Measurements from ENCODE around the gene DMAC2L. TPM values are rescaled to one million over a fixed set of nuclear protein-coding genes. Genes with fewer than 3 reads are reported as not detected.

DMAC2L gene
- total RNA-seq, 1 donor from 2014 or later: 17.7 TPM

GRCh38 chr14:50301914-50302313 lies 10.2 kb upstream of the DMAC2L start:
- H3K9me3 Mint-ChIP-seq (ENCODE audit: unreplicated experiment): peaks cover 8% of the 10 kb centered on the region
- no peak overlapping the region for H3K27ac Mint-ChIP-seq (ENCODE audit: unreplicated experiment)
- H3K27me3 Mint-ChIP-seq (ENCODE audit: unreplicated experiment): no peaks in the 10 kb centered on the region
- TF ChIP-seq, protein P1, sequence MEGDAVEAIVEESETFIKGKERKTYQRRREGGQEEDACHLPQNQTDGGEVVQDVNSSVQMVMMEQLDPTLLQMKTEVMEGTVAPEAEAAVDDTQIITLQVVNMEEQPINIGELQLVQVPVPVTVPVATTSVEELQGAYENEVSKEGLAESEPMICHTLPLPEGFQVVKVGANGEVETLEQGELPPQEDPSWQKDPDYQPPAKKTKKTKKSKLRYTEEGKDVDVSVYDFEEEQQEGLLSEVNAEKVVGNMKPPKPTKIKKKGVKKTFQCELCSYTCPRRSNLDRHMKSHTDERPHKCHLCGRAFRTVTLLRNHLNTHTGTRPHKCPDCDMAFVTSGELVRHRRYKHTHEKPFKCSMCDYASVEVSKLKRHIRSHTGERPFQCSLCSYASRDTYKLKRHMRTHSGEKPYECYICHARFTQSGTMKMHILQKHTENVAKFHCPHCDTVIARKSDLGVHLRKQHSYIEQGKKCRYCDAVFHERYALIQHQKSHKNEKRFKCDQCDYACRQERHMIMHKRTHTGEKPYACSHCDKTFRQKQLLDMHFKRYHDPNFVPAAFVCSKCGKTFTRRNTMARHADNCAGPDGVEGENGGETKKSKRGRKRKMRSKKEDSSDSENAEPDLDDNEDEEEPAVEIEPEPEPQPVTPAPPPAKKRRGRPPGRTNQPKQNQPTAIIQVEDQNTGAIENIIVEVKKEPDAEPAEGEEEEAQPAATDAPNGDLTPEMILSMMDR (IDR thresholded peaks at IDR 0.05): no peak
- peaks cover 22% of the 10 kb centered on the region for H3K36me3 Mint-ChIP-seq (ENCODE audit: unreplicated experiment)
- no peak for DNase-seq (ENCODE audit: extremely low spot score, unreplicated experiment)
- H3K4me3 Mint-ChIP-seq (ENCODE audit: unreplicated experiment): no peak overlapping the region
- H3K4me1 Mint-ChIP-seq (ENCODE audit: unreplicated experiment): no peaks in the 10 kb centered on the region

- Mint-ChIP-seq H3K36me3 (ENCODE audit: unreplicated experiment) (peaks cover 16% of the 10 kb centered on the region), H3K9me3 (ENCODE audit: unreplicated experiment) (peaks cover 4% of the 10 kb centered on the region), H3K4me3 (ENCODE audit: unreplicated experiment) (no peak overlapping the region), H3K27me3 (ENCODE audit: unreplicated experiment) (no peaks in the 10 kb centered on the region), H3K4me1 (ENCODE audit: unreplicated experiment) (peaks cover under 1% of the 10 kb centered on the region), H3K27ac (ENCODE audit: unreplicated experiment) (no peak overlapping the region)
- TF ChIP-seq, protein P1 (IDR thresholded peaks at IDR 0.05): no peak
- no peak for DNase-seq (ENCODE audit: extremely low spot score, unreplicated experiment)
Measured at GRCh38 chr14:50303744-50304471, 8.2 kb upstream of the DMAC2L start.

DNA sequence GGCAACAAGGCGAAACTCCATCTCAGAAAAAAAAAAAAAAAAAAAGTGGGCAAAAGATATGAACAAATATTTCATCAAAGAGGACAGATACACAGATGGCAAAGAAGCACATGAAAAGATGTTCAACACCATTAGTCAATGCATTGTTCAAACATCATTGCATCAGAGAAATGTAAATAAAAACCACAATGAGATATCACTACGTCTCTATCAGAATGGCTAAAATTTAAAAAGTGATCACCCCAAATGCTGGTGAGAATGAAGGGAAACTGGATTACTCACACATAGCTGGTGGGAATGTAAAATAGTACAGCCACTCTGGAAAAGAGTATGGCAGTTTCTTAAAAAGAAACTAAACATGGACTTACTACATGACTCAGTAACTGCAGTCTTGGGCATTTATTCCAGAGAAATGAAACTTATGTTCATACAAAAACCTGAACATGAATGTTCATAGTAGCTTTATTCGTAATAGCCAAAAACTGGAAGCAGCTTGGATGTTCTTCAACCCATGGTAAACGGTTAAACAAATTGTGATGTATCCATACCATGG lies 3.7 kb upstream of the DMAC2L start:
- peaks cover 2% of the 10 kb centered on the region for H3K36me3 Mint-ChIP-seq (ENCODE audit: unreplicated experiment)
- H3K9me3 Mint-ChIP-seq (ENCODE audit: unreplicated experiment): no peaks in the 10 kb centered on the region
- H3K4me1 Mint-ChIP-seq (ENCODE audit: unreplicated experiment): peaks cover 19% of the 10 kb centered on the region
- H3K27ac Mint-ChIP-seq (ENCODE audit: unreplicated experiment): no peak overlapping the region
- TF ChIP-seq, protein P1 (IDR thresholded peaks at IDR 0.05): no peak
- no peak overlapping the region for H3K4me3 Mint-ChIP-seq (ENCODE audit: unreplicated experiment)
- no peak for DNase-seq (ENCODE audit: extremely low spot score, unreplicated experiment)
- no peaks in the 10 kb centered on the region for H3K27me3 Mint-ChIP-seq (ENCODE audit: unreplicated experiment)

DNA sequence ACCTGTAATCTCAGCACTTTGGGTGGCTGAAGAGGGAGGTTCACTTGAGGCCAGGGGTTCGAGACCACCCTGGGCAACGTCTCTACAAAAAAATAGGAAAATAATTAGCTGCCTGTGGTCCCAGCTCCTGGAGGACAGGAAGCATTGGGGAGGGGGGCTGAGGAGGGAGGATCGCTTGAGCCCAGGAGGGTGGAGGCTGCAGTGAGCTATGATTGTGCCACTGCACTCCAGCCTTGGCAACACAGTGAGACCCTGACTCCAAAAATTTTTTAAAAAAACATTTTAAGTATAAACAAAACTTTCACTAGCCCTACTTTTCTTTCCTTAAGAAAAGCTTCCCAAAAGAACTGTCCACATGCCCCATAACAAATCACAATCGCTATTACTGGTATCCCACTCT lies 1.7 kb upstream of the DMAC2L start:
- H3K36me3 Mint-ChIP-seq (ENCODE audit: unreplicated experiment): peaks cover 5% of the 10 kb centered on the region
- H3K27ac Mint-ChIP-seq (ENCODE audit: unreplicated experiment): no peak overlapping the region
- no peaks in the 10 kb centered on the region for H3K9me3 Mint-ChIP-seq (ENCODE audit: unreplicated experiment)
- no peak for DNase-seq (ENCODE audit: extremely low spot score, unreplicated experiment)
- TF ChIP-seq, protein P1 (IDR thresholded peaks at IDR 0.05): no peak
- no peaks in the 10 kb centered on the region for H3K27me3 Mint-ChIP-seq (ENCODE audit: unreplicated experiment)
- no peak overlapping the region for H3K4me3 Mint-ChIP-seq (ENCODE audit: unreplicated experiment)
- peaks cover 27% of the 10 kb centered on the region for H3K4me1 Mint-ChIP-seq (ENCODE audit: unreplicated experiment)

DNA sequence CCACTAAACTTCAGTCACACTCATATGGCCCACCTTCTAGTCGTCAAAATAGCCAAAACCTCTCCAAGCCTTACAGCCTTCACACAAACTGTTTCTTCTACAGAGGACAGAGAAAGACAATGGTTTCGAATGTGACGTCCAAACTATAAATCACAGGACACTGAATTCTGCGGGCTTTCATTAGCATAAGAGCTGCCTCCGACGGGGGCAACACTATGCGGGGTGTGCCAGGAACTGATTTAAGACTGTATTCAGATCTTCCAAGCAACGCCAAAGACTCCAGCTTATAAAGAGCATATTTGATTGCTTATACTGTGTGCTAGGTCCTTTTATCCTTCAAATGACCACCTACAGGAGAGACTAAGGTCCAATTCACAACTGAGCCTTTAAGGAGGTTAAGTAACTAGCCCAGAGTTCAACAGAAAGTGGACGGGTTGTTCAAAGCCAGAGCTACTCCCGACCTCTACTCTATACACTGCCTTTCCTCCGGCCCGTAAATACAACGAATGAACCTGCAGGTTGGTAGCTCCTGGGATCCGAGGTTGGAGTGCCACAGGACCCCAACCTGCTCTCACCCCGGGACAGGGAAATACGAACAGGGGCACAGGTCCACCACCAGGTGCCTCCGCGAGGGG lies 670 bp upstream of the DMAC2L start:
- H3K4me3 Mint-ChIP-seq (ENCODE audit: unreplicated experiment): peak overlapping the region; percentile 89
- H3K36me3 Mint-ChIP-seq (ENCODE audit: unreplicated experiment): peaks cover 12% of the 10 kb centered on the region
- H3K27ac Mint-ChIP-seq (ENCODE audit: unreplicated experiment): peak overlapping the region; percentile 67
- no peaks in the 10 kb centered on the region for H3K27me3 Mint-ChIP-seq (ENCODE audit: unreplicated experiment)
- no peak for DNase-seq (ENCODE audit: extremely low spot score, unreplicated experiment)
- H3K9me3 Mint-ChIP-seq (ENCODE audit: unreplicated experiment): peaks cover 8% of the 10 kb centered on the region
- TF ChIP-seq, protein P1 (IDR thresholded peaks at IDR 0.05): peak; percentile 53
- peaks cover 27% of the 10 kb centered on the region for H3K4me1 Mint-ChIP-seq (ENCODE audit: unreplicated experiment)

Data from osteocyte (in vitro differentiated cells).